HCT116 (cell line): Measurements from ENCODE around the gene TRAF3IP1.

Source experiments
- EZH2phosphoT487 ChIP-seq: fragments of 200-600 bp; IDR thresholded peaks from 2 replicates; pipeline ENCODE4 v1.6.1; 2018; ENCODE audit warnings: antibody characterized with exemption, borderline replicate concordance
- YY1 ChIP-seq: IDR thresholded peaks from 2 replicates; pipeline ENCODE4 v1.6.1; 2011; ENCODE audit warnings: low read length, low read depth, moderate library complexity, mild to moderate bottlenecking; ENCODE audit not compliant: insufficient replicate concordance; ENCODE audit errors: extremely low read depth
- TF ChIP-seq, protein P1 (sequence below): IDR thresholded peaks from 2 replicates; pipeline ENCODE4 v1.6.1; 2012
- TF ChIP-seq, protein P2 (sequence below), 3 experiments: fragments of 200-600 bp in 1 of 3; sonication (generic) in 1 of 3; IDR thresholded peaks in 2 of 3; conservative IDR thresholded peaks in 1 of 3; 2 replicates each; pipeline ENCODE4 v1.5.1; 2012 to 2017; ENCODE audit warnings: low read depth in 2 of 3, low read length in 2 of 3, antibody characterized with exemption in 1 of 3, borderline replicate concordance in 1 of 3, control low read depth in 1 of 3, mild to moderate bottlenecking in 1 of 3, mixed read lengths in 1 of 3, mixed run types in 1 of 3, moderate library complexity in 1 of 3; ENCODE audit not compliant: insufficient read depth in 1 of 3

DNA sequence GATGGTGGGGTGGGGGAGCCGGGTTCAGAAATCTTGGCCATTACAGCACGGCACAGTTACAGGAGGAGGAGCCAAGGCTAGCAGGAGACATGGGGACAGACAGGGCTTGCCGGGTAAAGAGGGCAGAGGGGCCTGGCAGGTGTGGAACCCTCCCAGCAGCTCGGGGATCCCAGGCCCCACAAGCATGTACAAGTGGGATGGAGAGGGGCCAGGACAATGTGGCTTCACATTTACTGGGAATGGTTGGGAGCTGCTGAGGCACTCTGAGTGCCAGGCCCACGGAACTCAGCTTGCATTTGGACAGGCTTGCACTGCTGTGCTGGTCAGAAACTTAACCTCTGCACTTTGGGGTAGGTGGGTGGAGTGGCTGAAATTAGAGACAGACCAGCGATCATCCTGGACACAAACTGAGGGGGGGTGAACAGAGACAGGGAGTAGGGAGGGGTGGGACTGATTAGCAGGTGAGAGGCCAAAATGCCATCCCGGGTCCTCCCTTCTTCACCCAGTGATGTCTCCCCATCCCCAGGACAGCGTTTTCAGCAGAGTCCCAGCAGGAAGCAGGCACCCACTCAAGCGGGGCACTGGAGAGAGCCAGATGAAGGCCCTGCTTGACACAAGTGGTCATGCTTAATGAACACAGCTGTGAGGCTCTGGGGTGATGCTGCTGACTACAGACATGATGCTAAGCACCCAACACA is 41.5 kb upstream of the TRAF3IP1 start:
- TF ChIP-seq EZH2phosphoT487: no peak
- TF ChIP-seq, protein P1, sequence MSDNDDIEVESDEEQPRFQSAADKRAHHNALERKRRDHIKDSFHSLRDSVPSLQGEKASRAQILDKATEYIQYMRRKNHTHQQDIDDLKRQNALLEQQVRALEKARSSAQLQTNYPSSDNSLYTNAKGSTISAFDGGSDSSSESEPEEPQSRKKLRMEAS: no peak
- no peak for TF ChIP-seq YY1
- TF ChIP-seq, protein P2, sequence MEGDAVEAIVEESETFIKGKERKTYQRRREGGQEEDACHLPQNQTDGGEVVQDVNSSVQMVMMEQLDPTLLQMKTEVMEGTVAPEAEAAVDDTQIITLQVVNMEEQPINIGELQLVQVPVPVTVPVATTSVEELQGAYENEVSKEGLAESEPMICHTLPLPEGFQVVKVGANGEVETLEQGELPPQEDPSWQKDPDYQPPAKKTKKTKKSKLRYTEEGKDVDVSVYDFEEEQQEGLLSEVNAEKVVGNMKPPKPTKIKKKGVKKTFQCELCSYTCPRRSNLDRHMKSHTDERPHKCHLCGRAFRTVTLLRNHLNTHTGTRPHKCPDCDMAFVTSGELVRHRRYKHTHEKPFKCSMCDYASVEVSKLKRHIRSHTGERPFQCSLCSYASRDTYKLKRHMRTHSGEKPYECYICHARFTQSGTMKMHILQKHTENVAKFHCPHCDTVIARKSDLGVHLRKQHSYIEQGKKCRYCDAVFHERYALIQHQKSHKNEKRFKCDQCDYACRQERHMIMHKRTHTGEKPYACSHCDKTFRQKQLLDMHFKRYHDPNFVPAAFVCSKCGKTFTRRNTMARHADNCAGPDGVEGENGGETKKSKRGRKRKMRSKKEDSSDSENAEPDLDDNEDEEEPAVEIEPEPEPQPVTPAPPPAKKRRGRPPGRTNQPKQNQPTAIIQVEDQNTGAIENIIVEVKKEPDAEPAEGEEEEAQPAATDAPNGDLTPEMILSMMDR (IDR thresholded peaks at IDR 0.05 in 2 of 3, conservative IDR thresholded peaks at IDR 0.05 in 1 of 3; ENCODE audit: borderline replicate concordance in 1 of 3, insufficient read depth in 1 of 3, low read depth in 2 of 3, low read length in 2 of 3): no peak
